Parathyroid adenoma (tissue), 2 donors: ENCODE results near the gene SS18L1.
A peak's percentile ranks its signal among the peaks of the same experiment; 100 is the strongest.

Source experiments
- H2AFZ ChIP-seq: fragments of 300-600 bp; sonication (generic); one replicate; pipeline ENCODE4 v1.7.0; 2017; ENCODE audit warnings: antibody characterized with exemption, mild to moderate bottlenecking
- H3K27ac ChIP-seq: fragments of 300-600 bp; sonication (generic); one replicate; pipeline ENCODE4 v1.7.0; 2017
- H3K27me3 ChIP-seq: fragments of 300-600 bp; sonication (generic); one replicate; pipeline ENCODE4 v1.7.0; 2017; ENCODE audit warnings: low read length; ENCODE audit not compliant: control insufficient read depth, insufficient read depth
- H3K36me3 ChIP-seq: fragments of 300-600 bp; sonication (generic); one replicate; pipeline ENCODE4 v1.7.0; 2017; ENCODE audit warnings: low read length; ENCODE audit not compliant: control insufficient read depth, insufficient read depth
- H3K4me1 ChIP-seq: fragments of 300-600 bp; sonication (generic); one replicate; pipeline ENCODE4 v1.7.0; 2017; ENCODE audit warnings: control low read depth
- H3K4me2 ChIP-seq: fragments of 300-600 bp; sonication (generic); one replicate; pipeline ENCODE4 v1.7.0; 2017; ENCODE audit warnings: low read length
- H3K4me3 ChIP-seq: fragments of 300-600 bp; sonication (generic); one replicate; pipeline ENCODE4 v1.7.0; 2017; ENCODE audit warnings: low read depth, low read length
- H3K79me2 ChIP-seq: fragments of 300-600 bp; sonication (generic); one replicate; pipeline ENCODE4 v1.7.0; 2017; ENCODE audit warnings: control low read depth
- H3K9ac ChIP-seq: fragments of 300-600 bp; sonication (generic); one replicate; pipeline ENCODE4 v1.7.0; 2017; ENCODE audit warnings: mild to moderate bottlenecking
- H3K9me3 ChIP-seq: fragments of 300-600 bp; sonication (generic); one replicate; pipeline ENCODE4 v1.7.0; 2017; ENCODE audit warnings: low read length; ENCODE audit not compliant: control insufficient read depth
- CTCF ChIP-seq: fragments of 300-600 bp; sonication (generic); IDR thresholded peaks from one replicate; pipeline ENCODE4 v1.7.0; 2017; ENCODE audit warnings: antibody characterized with exemption, mild to moderate bottlenecking
- donor health status: primary hyperparathyroidism.

Gene SS18L1

GRCh38 chr20:62225820-62226635 is 82.5 kb downstream of the SS18L1 start:
- H3K4me1 ChIP-seq, result peaks cover 11% of the 10 kb centered on the region
- no peak overlapping the region for H3K4me3 ChIP-seq
- no peaks in the 10 kb centered on the region for H3K9me3 ChIP-seq
- no peak overlapping the region for H3K27ac ChIP-seq
- H3K79me2 ChIP-seq, result no peaks in the 10 kb centered on the region
- H3K4me2 ChIP-seq, result no peak overlapping the region
- H3K27me3 ChIP-seq, result no peaks in the 10 kb centered on the region
- H2AFZ ChIP-seq, result no peak overlapping the region
- no peak for TF ChIP-seq CTCF
- no peak overlapping the region for H3K9ac ChIP-seq
- no peaks in the 10 kb centered on the region for H3K36me3 ChIP-seq

DNA sequence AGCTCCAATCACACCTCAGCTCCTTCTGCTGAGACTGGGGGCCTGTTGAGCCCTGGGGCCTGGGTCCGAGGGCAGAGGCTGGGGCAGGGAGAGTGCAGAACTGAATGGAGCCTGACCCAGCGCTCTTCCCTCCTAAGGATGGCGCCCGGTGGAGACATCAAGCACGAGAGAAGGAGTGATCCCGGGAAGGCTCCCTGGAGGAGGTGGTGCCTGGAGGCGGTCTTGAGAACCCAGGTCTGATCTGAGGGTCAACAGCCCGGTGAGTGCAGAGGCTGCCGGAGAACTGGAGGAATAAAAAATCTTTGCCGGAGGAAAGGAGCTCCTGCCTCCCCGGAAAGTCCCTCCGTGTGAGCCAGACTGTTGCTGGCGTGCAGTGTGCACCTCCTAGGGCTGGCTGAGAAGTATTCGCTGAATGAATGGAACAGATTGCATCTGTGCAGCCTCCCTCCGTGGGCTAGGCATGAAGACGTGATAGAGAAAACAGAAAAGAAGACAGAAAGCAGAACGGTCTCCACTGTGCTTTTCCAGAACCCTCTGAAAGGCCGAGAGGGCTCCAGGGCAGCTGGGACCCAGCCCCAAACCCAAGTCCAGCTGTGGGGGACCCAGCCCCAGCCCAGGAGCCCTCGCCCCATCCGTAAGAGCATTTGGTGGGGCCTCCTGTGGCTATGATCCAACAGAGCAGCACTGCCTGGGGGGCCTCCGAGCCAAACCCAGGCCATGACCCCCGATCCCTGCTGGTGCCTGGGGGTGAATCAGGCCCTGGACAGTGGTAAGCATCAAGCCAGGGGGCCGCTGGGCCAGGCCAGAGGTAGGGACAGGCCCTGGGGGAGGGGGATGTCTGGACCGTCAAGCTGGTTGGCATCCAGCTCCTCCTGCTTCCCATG is 83.4 kb downstream of the SS18L1 start:
- no peaks in the 10 kb centered on the region for H3K9me3 ChIP-seq
- no peaks in the 10 kb centered on the region for H3K27me3 ChIP-seq
- H3K27ac ChIP-seq, result no peak overlapping the region

GRCh38 chr20:62227591-62227976 is 84.0 kb downstream of the SS18L1 start:
- Histone ChIP-seq H3K9me3 (no peaks in the 10 kb centered on the region), H2AFZ (peak overlapping the region; percentile 61), H3K4me2 (no peak overlapping the region), H3K79me2 (no peaks in the 10 kb centered on the region), H3K27me3 (no peaks in the 10 kb centered on the region), H3K9ac (no peak overlapping the region), H3K27ac (no peak overlapping the region), H3K36me3 (no peaks in the 10 kb centered on the region), H3K4me1 (peaks cover 18% of the 10 kb centered on the region), H3K4me3 (no peak overlapping the region)
- no peak for TF ChIP-seq CTCF

More for the DNA sequence above, 83.4 kb downstream of the SS18L1 start:
- no peak overlapping the region for H3K9ac ChIP-seq
- peaks cover 12% of the 10 kb centered on the region for H3K4me1 ChIP-seq
- no peak overlapping the region for H3K4me3 ChIP-seq
- no peak overlapping the region for H2AFZ ChIP-seq
- no peaks in the 10 kb centered on the region for H3K36me3 ChIP-seq
- no peak overlapping the region for H3K4me2 ChIP-seq
- no peak for TF ChIP-seq CTCF
- H3K79me2 ChIP-seq, result no peaks in the 10 kb centered on the region

DNA sequence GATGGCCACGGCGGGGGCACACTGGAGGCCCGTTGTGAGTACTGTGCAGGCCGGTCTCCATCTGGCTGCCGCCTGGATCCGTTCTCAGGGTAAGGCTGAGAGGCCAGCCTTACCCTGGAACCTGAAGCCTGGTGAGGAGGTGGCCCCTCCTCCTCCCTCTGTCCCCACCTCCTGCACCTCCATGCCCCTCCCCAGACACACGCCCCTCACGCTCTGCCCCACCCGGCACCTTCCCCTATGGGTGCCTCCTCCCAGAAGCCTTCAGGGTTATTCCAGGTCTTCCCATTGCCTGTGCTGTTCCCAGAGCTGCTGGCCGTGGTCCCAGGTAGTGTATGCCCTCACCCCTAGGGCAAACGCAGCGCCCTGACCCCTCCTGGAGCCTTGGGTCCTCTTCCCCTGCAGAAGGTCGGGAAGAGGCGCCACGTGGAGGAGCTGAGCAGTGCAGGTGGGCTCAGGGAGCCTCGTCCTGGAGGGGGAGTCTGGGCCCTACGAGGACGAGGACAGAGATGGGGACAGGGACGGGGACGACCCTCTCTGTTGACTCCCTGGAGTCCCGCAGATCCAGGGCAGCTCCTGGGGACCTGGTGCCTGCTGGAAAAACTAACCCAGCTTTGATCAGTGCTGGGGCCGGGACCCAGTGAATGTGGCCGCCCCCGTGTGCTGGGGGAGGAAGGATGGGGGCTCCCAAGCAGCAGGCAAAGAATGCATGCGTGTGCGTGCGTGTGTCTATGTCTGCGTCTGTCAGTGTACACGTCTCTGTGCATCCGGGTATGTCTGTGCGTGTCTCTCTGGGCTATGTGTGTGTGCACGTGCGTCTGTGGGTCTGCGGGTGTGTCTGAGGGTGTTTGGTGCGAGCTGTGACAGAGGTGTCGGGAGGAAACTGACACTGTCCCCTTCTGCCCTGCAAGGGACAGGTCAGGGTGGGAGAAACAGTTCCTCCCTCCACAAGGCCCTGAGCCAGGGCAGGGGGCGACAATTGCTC is 84.7 kb downstream of the SS18L1 start:
- Histone ChIP-seq H3K79me2 (no peaks in the 10 kb centered on the region), H3K27me3 (no peaks in the 10 kb centered on the region), H3K4me3 (no peak overlapping the region), H3K27ac (no peak overlapping the region), H3K9ac (no peak overlapping the region), H3K9me3 (no peaks in the 10 kb centered on the region), H3K4me1 (peaks cover 25% of the 10 kb centered on the region), H2AFZ (peak overlapping the region; percentile 61), H3K36me3 (no peaks in the 10 kb centered on the region), H3K4me2 (no peak overlapping the region)
- no peak for TF ChIP-seq CTCF
